HG03469 (cell line): ENCODE data around the gene DYSF.

Experiments used
- ATAC-seq: cut with Tn5 transposase; IDR thresholded peaks from one replicate; pipeline ENCODE4 v1.9.1; 2021; ENCODE audit warnings: mild to moderate bottlenecking, moderate library complexity, moderate number of reproducible peaks; ENCODE audit not compliant: unreplicated experiment

Gene DYSF

DNA sequence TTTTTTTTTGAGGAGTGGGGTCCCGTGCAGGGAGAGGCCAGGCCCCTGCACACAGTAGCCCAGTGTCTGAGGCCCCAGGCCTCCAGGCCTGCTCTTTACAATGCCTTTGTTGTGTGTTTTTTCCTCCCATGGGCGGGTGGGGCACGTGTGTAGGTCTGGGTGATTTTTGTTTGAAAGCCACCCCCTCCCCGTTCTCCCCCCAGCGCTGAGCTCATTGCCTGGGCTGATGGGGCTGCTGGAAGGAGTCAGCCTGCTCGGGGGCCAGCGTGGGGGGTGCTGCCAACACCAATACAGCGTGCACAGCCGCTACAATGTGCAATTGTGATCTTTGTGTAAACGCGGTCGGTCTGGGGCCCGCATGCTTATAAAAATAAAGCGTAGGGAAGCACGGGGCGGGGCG is 142.7 kb downstream of the DYSF start:
- no peak for ATAC-seq

DNA sequence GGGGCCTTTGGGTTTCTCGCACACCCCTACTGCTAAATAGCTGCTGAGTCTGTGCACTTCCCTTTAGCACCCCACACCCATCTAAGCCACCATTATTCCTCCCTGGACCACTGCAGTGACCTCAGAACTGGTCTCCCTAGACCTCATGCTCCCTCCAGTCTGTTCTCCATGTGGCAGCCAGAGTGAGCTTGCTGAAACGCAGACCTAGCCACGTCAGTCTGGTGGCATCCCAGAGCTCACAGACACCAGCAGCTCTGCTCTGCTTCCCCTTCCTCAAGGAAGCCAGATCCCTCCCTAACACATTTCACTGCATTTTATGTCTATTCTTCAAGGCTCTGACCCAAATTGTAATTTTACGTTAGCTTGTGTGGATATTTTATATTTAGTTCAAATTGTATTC is 144.4 kb downstream of the DYSF start:
- ATAC-seq = no peak

DNA sequence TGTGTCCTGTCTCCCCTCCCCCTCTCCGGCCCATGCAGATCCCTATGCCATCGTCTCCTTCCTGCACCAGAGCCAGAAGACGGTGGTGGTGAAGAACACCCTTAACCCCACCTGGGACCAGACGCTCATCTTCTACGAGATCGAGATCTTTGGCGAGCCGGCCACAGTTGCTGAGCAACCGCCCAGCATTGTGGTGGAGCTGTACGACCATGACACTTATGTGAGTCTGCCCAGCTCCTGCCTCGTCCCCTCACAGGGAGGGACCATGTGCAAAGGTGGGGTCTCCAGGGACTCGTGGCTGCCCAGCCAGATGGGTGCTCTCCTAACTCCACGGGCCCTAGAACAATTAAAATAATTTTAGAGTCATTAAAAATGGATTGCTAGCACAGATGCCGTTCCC is 145.2 kb downstream of the DYSF start:
- no peak for ATAC-seq

DNA sequence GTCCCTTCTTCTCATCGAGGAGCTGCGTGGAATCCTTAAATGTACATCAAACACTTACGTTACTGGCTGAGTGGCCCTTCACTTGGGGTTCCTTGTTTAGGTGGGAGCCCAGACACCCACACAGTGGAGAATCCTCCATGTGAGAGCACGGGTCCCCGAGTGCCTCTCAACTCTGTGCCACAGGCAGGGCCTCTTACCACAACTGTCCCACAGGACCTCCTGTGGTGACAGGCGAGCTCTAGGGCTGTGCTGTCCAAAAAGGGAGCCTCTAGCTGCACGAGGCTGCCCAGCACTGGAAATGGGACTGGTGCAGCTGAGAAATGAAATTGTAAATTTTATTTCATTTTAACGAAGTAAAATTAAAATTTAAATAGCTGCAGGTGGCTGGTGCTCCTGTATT is 145.7 kb downstream of the DYSF start:
- no peak for ATAC-seq

DNA sequence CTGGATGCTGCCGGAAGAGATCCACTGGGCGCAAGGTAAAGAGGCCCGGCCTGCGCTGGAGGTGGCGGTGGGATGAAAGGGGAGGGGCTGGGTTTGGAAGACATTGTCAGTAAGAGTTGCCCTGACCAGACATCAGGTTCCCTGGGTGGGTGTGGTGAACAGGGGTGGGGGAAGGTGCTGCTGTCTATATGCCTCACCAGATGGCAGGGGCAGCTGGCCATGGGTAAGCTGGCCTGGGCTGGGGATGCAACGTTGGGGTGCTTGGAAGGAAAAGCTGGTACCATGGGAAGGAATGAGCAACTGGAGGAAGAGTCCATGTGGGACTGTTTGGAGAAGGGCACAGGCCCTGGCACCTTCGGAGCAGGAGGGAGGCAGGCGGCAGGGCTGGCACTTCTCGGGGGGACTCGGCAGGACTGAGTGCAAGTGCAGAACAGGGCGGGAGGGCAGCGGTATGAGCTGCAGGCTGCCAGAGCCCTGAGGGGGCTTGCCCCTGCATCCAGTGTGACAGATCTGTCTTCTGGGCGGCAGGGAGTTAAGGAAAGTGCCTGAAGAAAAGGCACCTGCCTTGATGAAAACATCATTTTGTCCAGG is 146.4 kb downstream of the DYSF start:
- no peak for ATAC-seq

DNA sequence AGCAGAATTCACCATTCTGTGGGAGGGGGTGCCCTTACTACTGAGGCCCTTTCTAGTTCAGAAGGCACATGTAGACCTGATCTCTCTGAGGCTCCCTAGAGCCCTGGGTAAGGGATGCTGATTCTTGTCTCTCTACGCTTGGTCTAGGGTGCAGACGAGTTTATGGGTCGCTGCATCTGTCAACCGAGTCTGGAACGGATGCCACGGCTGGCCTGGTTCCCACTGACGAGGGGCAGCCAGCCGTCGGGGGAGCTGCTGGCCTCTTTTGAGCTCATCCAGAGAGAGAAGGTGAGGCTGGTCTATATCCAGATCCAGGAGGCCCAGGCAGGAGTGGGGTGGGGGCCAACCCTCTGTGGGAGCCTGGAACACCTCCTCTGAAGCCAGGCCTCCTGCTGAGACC is 147.2 kb downstream of the DYSF start:
- no peak for ATAC-seq

DNA sequence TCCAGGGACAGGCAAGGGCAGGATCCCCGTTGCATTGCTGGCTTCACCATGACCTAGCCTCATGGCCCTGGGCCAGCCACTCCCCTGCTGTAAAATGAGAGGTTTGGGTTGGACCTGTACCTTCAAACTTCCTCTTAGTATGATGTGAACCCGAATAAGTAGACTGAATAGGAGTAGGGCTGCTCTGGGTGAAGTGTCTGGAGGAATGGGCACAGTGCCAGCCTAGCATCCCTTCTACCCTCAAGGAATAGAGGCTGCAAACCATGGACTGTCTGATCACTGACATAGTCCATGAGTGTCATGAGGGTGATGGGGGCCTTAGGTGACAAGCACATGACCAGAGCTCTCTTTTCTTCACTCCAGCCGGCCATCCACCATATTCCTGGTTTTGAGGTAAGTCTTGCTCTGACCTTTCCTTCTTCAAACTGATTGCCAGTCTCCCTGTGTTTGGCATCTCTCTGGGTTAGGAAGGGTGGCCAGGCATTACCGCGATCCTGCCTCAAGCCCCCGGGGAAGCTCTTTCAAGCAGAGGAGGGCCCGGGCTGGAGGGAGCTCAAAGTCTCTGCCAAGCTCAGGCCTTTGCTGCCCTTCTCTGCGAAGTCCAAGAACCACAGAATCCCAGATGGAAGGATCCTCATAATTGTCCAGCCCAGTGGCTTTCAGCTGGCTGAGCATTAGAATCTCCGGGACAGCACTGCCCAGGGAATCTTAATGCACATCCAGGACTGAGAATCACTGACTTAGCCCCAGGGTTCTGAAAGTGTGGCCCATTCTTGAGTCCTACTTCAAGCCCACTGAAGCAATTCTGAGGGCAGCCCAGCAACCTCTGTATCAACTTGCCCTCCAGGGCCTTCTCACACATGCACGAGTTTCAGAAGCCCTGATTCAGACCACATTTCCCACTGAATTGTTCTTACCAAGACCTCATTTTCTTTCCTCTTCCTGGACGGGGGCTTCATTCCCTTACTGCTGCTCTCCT is 148.1 kb downstream of the DYSF start:
- no peak for ATAC-seq

DNA sequence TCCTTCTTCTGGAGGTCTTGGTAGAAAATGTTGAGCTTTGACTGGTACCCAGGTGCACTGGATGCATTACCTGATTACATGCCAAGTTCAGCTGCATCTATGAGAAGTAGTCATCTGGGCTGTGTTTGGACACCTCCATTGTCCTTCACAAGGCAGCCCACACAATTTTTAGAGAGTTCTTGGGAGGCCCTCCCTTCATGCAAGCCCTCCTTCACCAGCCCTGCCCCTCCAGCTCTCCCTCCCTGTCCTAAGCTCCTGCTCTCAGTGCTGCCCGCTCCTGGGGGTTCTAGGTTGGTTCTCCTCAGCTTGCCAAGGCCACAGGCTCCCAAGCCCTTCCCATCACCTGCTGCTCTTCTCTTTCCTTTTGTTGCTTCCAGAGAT is 148.7 kb downstream of the DYSF start:
- ATAC-seq = no peak

DNA sequence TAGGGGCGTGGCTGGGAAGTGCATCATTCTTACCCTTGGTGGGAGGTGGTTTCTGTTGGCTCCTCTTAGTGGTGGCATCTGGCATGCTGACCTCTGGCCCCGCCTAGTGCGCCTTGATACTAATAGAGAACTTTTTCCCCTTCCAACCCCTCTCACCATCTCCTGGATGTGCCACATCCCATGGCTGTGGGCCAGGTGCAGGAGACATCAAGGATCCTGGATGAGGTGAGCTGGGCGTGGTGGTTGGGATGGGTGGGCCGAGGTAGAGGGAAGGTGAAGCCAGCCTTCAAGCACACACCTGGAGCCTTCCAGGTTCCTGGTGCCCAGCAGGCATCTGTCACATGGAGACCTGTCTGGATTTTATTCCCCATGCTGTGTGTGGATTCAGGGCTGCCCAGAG is 149.2 kb downstream of the DYSF start:
- ATAC-seq = no peak

DNA sequence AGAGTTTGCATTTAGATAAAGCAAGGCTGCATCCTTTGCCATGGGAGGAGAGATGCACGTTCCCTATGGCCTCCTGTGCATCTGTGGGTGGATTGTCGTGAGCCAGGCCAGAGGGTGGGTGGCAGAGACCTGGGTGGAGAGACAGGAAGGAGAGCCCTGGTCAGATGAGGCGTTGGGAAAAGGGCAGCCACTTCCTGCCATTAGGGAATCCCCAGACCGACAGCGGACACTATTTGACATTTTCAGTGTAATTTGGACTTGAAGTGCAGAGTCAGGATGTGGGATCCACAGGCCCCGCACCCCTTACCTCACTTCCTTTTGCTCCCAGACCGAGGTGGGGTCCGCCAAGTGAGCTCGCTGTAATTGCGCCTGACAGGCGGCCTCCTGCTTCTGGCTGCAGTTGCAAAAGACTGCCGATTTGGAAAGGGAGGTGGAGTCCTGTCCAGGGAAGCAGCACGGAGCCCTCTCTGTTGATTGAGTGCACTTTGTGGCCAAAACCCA is 150.0 kb downstream of the DYSF start:
- no peak for ATAC-seq

DNA sequence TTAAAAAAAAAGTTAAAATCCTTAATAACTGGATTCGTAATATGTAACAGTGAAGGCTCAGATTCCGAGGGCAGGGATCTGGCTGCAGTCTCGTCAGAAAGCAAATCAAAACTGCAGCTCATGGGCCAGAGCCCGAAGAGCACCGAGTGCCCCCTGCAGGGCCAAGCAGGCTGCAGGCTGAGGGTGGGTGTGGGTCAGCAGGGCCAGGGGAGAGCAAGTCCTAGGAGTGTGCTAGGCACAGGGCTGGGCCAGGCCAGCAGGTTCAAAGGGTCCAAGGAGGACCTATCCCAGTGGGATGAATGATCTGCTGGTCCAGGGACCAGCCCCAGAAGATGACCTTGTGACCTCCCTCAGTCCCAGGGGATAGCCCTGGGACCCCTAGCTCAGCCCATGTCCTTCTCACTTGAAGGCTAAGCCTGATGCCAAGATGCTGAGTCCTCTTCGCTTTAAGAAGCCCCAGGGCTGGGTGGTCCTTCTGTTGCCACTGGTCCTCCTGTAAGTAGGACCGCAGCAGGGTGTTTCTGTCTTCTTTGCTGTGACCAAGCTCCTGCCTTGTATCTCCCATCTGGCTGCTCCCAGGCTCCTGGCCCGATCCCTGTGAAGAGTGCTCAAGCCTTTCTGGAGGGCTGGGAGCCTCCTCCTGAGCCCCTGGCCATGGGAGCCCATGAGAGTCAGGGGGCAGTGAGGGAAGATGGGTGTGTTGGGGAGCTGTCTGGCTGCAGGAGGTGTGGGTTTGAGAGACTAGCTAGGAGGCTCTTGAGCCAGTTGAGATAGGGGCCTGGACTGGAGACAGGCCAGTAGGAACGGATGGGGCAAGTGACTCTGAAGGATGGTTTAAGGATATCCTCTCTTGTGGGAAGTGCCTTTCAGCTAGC is 150.7 kb downstream of the DYSF start:
- ATAC-seq = no peak

DNA sequence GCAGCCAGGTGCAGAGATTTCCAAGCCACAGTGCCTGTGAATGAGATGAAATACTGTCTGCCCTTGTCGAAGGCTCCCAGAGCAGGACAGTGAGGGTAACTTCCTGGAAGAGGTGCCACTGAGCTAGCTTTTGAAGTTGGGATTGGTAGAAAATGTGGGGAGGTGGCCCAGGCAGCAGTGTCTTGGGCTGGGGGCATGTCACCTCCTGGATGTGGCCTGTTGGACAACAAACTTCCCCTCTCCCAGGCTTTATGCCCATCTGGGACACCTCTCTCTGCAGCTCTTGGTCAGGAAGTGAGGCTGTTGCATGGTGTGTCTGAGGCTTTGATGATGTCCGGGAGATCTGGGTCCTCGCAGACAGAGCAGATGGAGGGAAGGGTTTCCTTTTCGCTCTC is 151.4 kb downstream of the DYSF start:
- no peak for ATAC-seq

DNA sequence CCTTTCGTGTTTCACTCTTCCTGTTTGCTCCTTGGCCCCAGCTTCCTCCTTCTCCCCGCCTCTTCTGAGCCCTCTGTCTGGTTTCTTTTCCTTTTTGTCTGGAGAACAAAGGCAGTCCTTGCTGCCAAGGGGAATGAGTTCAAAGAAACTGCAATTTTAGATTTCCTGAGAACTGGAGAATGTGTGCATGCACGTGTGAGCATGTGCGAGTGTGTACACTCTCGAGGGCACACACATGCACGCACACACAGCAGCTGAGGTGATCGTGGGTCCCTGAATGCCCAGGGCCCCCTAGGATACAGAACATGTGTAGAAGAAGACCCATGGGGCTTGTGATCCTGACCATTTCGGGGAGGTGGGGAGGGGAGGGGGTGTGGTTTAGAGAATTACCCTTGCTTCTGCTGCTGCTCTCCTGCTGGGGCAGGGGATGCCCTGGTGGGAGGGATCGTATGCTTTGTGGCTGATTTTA is 151.8 kb downstream of the DYSF start:
- no peak for ATAC-seq

DNA sequence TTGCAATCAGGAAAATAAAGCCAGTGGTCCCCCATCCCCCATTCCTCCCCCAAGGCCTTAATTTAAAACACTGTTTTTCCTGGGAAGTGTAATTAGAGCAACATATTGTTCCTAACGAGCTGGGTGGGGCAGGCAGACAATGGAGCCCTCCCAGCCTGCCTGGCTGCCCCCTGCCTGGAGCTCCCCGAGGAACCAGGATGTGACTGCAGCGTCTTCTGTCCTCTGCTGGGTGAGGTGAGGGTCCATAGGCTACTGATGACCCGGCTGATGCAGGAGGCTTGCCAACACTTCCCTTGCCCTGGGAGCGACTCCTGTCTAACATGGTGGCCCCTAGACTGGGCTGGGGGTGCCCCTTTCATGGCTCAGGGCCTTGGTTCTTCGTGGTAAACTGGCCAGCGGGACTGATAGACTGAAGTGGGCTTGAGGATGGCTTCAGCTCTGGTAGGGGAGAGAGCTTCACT is 152.4 kb downstream of the DYSF start:
- no peak for ATAC-seq

DNA sequence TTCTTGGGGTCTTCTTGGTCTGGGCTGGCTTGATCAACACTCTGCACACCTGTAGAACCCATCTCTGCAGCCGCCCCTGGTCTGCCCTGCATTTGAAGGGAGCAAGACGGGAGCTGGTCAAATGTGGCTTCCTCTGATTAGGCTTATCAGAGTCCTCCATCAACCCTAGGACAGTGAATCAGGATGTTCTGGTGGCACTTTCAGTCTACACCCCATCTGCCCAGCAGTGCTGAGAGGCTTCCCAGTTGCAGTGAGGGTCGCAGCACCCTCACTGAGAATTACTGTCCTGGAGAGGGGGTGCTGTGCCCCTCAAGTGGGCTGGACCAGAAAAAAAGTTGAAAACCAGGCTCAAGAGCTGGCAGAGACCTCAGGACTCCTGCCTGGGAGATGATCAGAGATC is 152.9 kb downstream of the DYSF start:
- ATAC-seq = no peak

DNA sequence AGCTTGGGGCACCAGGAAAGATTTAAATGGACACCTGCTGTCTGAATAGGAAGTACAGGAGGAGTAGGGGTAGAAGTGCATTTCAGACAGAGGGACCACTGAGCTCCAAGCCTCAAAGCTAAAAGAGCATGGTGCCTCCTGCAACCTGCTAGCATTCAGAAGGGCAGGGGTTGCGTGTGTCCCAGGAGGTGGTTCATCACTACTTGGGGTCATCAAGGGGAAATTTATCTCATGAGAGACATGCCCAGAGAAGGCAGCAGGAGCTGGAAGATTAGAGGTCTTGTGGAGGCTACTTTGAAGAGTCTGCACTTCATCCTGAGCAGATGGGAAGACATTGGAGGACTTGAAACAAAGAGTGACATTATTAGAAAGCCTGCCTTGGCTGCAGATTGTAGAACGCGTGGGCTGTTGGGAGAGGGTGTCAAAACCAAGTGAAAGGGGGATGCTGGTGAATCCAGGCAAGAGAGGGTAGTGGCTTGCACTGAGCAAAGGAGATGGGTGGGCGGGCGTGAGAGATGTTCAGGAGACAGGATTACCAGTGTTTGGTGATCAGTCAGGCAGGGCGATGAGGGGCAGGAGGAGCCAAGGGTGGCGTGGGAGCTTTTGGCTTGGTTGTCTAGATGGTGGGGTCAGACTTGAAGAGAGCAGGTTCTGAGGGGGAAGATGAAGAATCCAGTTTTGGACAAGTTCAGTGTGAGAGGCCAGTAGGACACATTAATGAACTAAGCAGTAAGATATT is 154.0 kb downstream of the DYSF start:
- no peak for ATAC-seq

DNA sequence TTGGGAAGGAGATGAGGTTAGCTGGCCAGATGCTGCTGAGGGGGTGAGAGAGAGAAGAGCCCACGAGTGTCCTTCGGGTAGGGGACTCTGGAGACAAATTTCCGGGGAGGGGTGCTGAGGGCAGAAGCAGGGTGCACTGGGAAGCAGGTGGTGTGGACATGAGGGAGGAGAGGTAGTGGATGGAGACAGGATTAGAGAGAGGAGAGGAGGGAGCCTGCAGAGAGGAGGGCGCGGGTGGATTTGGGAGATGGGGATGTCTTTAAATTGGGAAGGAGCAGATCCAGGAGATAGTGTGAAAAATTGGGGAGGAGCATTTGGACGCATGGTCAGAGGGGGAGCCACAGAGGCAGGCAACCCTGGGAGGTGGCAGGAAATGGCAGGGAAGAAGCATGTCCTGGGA is 154.7 kb downstream of the DYSF start:
- no peak for ATAC-seq

DNA sequence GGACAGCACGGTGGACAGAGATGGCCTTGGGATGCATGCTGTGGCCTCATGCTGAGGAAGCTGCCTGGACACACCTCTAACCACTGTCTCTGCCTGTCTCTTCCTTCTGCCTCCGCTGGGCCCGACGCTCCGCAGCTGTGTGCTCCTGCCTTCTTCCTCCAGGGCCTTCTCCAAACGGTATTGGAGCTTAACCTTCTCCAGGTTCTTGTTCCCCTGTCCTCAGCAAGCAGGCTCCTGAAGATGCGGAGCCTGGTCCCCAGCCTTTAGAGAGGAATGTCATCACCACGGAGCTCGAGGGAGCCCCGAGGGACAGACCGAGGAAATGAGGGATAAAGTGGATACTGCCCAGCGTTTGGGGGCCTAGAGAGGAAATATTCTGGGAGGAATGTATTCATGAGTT is 155.1 kb downstream of the DYSF start:
- ATAC-seq = no peak

DNA sequence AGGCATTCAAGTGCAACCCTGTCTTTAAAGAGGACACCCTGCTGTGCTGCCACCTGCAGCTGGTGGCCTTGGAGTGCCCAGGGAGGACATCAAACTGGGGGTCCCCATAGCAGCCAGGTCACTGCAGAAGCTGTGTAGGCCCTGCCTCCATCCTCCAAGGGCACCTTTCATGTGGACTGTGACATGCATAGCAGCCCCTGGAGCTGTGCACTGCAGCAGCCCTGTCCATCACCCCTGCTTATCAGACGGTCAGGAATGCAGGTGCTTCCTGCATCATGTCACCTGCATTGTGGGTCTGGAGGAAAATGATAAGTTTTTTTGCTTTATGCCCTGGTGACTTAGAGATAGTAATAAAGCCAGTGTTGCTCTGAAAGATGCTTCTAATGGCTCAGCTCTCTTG is 155.7 kb downstream of the DYSF start:
- ATAC-seq = no peak

DNA sequence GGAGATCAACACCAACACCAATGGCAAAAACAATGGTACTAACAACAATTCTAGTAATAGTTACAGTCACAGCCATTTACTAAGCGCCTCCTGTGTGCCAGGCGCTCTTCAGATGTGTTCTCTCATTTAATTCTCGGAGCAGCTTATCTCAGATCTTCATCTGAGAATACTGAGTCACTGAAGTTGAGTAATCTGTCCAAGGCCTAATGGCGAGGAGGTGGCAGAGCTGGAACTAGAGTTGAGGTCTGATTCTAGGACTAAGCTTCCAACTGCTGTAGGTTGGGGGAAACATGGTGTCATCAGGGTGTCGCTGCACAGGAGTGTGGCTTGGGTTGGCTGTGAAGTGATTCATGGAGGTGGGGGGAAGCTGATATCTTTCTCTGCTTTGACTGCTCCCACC is 156.1 kb downstream of the DYSF start:
- no peak for ATAC-seq
